Stimulated activated CD4-positive, alpha-beta T cell treated with anti-CD3 and anti-CD28 coated beads, Interleukin-2, amount 100 ng/mL, for 24 hours (primary cell): Measurements from ENCODE around the gene TEAD1.

Source experiments
- DNase-seq, 2 donors: peaks; one replicate each; pipeline ENCODE4 v3.0.0-alpha.2; 2020

TEAD1 gene

DNA sequence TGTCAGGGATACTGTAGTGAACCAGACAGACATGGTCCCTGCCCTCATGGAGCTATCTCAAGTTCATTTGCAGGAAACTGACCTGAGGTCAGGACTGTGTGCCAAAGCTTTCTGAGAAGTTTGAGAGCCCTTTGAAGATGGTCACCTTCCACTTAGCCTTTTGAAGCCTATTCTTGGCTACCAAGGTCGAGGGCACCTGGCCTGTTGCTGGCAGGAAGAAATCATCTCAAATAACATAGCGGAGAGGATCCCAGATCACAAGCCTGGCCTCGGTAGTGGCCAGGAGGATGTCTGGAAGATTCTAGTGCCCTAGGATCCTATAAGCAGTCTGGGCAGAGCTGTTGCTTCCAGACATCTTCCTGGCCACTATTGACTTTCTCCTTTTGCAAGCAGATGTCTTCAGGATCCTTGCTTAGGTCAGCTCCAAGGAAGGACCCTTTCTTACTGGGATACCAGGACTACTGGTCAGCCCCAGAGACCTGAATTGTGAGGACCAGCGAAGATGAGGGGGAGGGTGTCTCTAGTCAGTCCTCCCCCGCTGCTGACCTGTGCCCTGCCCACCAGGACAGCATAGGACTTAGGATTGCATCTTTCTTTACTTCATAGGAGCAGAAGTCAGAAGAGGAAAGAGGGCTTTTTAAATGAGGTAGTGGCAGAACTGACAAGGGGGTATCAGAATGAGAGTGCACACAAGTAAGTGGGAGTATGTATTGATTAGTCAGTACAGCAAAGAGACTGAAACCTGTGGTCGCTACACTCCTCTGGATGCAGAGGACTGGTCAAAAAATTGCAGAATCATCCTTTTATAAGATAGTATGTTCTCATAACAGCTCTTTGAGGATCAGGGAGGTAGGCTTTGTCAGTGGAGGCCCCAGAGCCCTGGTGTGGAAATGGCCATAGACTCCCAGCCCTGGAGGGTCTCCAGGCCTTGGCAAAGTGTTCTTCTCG is 94.8 kb downstream of the TEAD1 start:
- no peak for DNase-seq

DNA sequence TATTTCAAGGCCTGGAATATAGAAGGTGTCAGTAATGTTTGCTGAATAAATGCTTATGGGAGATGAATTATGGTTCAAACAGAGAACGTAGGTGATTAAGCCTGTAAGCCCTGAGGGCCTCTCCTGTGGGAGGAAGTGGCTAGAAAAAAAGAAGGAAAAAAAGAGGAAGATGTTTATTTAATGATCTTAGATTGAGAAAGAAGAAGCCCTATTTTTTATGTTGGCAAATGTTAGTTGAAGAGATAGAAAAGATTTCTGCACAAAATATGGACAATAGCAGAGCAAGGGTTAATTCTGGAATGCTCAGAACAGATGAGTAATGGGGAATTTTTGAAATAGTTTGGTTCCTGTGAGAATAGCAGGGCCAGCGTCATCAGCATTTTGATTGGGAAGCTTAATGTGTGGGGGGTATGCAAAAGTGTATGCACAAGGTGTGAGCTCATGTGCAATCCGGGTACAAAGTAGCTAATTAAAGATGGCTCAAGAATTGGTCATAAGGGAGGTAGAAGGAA is 95.7 kb downstream of the TEAD1 start:
- no peak for DNase-seq

DNA sequence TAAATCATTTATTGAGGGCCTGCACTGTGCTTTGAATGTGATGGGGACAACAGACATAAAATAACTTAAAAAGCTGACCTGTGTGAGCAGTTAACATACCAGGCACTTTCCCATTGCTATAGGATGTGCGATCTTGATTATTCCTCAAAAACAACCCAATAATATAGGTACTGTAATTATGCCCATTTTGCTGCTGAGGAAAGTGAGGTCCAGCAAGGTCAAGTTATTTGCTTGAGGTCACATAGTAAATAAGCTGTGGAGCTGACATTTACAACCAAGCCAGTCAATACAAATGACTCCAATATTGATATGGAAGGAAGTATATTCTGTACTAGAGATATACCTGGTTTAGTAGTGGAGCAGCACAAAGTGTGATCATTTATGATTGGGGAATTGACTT is 96.2 kb downstream of the TEAD1 start:
- DNase-seq = no peak

DNA sequence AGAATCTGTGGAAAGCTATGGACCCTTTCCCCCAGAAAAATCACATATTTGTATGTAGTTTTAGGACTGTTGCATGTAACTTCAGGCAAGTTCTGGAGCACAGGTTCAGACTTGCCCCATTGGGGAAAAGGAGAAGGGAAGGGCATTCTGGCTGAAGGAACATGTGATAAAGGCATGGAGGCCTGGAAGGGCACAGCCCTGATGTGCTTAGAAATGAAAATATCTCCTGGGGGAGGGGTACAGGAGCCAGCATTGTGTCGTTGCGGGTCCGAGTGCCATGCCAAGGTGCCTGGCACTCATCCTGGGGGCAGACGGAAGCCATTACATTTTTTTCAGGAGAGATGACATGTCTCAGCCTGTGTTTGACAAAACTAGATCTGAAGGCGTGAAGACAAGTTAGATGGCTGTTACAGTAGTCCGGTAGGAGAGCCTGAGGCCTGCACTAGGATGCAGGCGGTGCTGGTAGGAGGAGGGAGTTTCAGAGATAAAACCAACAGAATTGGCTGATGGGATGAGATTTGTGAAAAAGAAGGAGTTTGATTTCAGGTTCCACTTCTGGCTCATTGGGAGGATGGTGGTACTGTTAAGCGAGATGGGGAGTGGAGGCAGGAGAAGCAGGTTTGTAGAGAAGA is 96.9 kb downstream of the TEAD1 start:
- DNase-seq = no peak

DNA sequence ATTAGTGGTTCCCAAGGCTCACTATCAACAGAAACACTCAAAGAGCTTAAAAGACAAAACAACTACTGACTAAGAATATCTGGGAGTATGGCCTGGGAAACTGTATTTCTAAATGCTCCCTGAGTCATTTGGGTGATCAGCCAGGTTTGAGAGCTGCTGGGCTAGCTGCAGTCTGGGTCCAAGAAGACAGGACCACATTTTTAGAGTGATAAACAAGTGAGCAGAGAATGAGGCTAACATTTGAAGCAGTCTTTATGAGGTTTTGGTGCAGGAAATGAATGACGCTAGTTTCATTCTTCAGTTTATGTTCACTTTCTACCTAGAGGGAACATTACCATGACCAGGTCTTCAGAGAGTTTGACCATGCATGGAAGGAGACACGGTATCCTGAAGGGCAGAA is 97.7 kb downstream of the TEAD1 start:
- DNase-seq = no peak

DNA sequence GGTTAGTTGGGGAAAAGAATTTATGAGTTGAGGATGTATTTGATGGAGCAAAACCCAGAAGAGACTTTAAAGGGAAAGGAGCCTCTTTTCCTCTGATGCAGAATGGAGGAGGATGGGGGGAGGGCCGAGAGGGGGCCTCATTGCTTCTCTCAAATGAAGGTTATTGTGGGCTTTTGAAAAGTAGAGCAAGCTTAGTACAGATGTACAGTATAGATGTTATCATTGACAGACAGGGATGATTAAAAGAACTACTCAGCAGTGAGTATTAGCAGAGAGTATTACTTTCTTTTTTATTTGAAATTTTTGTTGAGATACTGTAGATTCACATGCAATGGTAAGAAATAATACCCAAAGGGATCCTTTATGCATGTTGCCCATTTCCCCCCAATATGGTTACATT is 98.1 kb downstream of the TEAD1 start:
- DNase-seq = no peak

DNA sequence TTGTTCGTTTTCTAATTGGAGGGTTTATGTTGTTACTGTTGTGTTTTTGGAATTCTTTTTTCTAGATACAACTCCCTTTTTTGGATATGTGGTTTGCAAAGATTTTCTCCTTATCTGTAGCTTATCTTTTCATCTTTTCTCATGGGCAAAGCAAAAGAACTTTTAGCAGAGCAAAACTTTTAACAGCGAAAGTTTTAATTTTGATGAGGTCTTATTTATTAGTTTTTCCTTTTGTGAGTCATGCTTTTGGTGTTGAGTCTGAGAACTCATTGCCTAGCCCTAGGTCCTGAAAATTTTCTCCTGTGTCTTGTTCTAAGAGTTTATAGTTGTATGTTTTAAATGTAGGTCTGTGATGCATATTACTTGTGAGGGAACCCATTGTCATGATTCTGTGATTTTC is 99.4 kb downstream of the TEAD1 start:
- no peak for DNase-seq

DNA sequence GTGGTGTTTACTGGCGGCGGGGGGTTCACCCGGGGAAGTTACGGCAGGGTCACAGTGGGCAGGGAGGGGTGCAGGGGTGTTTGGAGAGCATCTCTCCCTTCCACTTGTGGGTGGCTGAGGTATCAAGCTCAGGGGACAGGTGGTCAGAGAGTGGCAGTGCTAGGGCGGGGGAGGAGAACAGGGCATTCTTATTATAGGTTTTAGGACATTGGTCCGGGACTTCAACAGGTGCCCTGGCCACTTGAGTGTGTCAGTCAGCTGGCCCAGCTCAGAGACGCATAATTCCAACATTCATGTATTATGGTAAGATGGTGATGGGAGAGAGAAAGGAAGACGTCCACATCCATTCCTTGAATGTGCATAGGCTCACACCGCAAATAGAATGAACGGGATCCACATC is 101.7 kb downstream of the TEAD1 start:
- no peak for DNase-seq

DNA sequence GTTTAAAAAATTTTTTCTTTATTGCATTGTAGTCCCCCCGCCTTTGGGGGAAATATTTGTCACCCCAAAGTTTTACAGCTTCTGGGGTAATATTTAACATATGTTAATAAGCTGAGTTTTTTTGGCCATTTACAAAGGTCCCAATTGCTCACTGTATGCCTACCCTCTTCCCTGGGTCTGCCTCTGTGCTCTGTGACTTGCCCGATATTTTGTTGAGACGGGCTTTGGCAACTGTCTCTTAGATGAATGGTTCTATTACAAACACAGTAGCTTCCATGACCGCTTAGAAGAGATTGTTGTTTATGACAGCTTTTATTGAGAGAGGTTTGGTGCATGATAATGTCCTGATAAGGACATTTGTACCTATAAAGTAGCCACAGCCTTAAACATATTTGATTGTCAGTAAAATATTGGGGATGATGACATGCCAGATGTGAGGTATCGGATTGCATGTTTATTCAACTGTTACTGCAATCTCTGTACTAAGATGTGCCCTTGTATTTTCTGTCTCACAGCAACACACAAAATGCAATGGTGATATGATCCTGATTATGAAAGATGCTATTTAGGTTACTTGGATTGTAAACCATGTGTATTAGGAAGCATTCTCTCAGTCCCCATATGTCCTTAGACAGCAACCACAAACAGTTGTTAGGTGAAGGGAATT is 103.1 kb downstream of the TEAD1 start:
- DNase-seq = no peak

DNA sequence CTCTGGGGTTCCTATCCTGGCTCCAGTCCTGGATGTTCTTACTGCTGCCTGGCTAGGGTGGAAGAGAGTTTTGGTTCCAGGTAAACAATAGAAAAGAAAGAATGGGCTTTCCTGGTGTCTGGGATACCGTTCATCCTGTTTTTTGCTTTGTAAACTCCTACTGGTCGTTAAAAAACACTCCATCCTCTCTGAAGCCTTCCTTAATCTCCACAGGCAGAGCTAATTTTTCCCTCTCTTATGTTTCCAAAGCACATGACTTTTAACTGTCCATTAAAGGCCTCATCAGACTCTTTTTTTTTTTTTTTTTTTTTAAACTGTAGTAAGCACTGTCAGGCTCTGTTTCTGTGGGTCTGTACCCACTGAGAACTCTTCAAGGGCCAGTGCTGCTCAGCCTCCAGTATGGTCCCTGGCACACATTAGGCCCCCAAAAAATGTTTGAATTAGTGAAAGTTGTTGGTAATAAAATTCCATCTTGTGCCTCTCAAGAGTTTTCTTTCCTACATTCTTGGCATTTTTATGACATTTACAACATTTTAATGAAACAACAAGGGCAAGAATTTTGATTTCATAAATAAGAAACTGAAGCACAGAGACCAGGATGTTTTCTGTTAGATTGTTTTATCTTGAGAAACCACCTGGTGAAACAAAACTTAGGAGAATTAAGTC is 104.2 kb downstream of the TEAD1 start:
- DNase-seq = no peak

DNA sequence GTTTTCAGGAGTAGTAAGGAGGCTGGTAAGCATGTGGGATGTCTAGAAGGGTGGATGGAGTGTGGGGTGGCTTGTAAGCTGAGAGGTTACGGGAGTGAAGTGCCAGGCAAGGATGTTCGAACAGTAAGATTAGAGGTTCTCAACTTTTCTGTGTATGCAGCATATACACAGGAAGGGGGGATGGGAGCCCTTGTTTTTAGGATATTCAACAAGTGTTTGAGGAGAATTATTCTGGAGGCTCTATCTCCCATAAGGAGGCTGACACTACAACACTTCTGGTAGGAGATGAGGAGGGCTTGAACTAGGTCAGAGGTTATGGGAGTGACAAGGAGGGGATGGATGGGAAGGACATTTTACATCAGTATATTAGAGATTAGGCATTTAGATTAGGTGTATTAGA is 109.5 kb downstream of the TEAD1 start:
- no peak for DNase-seq

DNA sequence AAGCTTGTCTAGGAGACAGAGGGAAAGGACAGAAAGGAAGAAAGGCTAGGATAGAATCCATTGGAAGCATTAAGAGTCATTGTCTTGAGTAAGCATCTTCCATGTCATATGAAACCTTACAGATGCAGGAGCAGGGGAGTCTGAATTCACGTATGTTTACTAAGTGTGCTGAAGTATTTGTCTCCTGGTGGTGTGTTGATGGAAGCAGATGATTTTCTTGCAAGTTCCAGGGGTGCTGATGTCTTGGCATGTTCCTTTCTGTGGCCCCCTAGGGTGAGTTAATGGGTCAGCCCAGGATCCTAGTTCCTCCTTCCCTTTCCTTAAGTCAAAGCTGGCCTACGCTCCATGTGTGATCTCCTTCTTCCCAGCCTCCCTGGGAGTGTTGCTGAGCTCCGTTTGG is 110.2 kb downstream of the TEAD1 start:
- DNase-seq = no peak

DNA sequence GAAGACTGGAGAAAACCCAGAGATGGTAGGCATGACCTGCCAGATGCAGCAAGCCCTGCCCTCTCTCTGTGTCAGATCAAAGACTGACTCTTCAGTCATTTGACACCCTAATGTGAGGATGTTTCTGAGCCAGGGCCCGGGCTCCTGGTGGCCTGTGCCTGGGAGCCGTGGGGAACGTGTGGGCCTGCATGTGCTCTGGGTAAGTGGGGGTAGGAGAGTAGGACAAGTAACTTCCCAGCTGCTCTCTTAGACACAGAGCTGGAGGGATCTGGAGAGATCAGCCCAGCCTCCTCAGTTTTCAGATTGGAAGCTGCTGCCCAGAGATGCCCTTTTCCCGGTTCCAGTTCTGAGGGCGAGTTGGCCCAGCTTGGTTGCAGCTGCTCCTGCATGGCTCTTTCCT is 110.8 kb downstream of the TEAD1 start:
- no peak for DNase-seq

DNA sequence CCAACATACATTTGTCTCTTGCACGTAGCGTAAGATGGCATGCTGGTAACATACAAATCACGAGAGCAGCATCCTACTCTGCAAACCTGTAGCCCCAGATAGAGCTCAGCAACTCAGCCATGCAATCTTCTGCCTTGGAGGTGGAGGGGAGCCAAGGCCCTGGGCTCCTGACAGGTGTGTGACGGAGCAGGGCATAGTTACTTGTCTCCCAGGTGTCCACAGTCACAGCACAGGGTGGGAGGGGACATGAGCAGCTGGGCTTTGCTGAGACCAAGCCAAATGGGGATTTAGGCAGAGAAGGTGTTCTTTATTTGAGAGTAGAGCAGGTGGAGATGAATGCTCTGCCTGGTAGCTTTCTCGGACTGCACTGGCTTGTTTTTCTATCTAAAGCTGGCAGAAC is 111.7 kb downstream of the TEAD1 start:
- no peak for DNase-seq

DNA sequence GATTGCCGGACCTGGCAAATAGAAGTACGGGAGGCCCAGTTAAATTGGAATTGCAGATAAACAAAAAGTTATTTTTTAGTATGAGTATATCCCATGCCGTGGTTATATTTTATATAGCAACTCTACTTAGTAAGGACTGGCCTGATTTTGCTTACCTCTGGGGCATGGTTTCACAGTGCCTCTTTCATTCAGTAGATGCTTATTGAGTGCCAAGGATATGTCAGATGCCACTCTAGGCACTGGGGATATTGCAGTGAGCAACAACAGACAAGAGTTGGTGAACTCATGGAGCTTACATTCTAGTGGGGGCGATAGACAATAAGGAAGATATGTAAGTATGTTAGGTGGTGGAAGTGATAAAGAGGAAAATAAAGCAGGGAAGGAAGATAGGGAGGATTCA is 112.2 kb downstream of the TEAD1 start:
- no peak for DNase-seq

DNA sequence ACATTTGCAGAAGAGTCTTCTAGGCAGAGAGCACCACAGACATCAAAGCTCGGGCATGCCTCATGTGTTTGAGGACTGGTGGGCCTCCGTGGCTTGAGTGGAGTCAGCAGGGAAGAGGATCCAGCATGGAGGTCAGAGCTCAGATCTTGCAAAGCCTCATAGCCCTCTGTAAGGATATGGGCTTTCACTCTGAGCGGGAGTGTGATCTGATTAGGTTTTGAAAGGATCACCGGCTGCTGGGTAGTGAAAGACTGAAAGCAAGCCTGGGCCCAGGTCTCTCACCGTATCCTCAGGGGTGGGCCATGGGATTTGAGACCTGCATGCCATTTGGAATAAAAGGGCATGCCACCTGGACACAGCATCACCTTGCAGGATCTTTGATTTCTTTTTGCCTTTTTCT is 112.7 kb downstream of the TEAD1 start:
- DNase-seq = no peak

DNA sequence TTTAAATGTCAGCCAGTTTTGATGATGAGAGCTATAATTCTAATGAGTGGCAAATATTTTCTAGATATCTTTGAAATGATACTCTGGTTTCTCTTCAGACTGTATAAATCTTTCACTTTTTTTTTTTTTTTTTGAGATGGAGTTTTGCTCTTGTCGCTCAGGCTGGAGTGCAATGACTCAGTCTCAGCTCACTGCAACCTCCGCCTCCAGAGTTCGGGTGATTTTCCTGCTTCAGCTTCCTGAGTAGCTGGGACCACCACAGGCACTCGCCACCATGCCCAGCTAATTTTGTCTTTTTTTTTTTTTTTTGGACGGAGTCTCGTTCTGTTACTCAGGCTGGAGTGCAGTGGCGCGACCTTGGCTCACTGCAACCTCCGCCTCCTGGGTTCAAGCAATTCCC is 113.6 kb downstream of the TEAD1 start:
- no peak for DNase-seq

DNA sequence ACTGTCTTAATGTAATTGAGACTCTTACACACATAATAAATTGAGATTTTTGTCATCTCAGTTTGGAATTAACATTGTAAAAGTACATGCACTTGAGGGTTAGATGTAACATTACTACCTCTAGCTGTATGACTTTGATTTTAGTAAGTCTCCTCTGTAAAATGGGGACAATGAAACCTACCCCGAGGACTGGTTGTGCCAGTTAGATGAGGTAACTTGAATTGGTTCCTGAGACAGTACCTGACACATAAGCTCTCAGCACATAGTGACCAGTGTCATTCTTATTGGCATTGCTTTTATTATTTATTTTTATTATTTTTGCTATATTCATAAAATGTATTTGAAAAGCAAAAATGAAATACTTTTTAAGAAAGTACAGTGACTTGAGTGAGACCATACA is 114.8 kb downstream of the TEAD1 start:
- no peak for DNase-seq

DNA sequence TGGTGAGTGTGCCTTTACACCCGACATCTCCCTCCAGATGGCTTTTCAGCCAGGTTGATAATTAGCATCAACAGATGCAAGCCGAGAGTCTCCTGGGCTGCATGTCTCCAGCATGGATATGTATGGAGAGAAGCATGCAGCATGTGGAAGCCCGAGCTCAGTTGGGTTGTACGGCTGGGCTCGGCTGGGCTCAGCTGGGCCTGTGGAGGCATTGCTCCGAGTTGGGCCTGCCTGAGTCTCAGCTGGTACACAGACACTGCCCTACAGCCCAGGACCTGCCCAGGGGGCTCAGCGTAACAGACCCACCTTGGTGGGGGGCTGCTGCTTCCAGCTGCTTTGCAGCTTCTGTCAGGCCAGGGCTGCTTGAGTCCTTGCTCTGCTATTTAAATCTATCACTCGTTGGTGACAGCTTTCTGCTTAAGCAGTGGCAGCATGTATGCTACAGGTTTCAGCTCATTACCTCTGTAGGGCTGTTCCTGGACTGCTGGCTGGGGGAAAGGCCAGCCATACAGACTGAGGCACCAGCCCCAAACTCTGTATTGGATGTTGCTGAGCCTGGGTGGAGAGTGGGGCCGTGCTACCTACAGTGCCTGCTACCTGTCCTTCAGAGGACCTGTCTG is 115.5 kb downstream of the TEAD1 start:
- DNase-seq = no peak

DNA sequence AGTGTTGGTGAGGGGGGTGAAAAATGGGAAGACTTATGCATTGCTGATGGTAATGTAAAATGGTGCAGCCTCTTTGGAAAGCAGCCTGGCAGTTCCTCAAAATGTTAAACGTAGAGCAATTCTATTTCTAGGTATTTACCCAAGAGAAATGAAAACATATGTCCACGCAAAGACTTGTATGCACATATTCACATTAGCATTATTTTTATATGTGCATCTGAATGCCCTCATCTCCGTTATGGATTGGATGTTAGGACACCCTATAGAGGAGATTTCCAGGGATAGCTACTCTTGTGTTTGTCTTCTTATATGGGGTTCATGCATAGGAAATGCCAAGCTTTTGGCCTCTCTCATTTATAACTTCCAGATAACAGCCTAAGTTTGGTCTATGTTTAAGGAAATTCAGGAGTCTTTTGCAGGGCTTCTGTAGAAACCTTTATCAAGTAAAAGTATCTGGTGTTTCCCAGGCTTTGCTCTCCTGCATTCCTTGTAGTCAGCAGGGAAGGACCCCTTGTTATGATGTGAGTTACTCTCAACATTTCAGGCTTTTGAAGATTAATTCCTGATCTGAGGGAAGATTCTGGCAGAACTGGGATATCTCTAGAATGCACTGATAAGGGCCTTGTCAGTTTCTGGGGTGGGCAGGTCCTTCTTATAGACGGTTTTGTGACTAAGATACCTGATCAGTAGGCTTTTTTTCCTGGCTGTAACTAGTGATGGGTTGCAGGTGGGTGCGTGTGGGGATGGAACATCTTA is 116.8 kb downstream of the TEAD1 start:
- DNase-seq = no peak

DNA sequence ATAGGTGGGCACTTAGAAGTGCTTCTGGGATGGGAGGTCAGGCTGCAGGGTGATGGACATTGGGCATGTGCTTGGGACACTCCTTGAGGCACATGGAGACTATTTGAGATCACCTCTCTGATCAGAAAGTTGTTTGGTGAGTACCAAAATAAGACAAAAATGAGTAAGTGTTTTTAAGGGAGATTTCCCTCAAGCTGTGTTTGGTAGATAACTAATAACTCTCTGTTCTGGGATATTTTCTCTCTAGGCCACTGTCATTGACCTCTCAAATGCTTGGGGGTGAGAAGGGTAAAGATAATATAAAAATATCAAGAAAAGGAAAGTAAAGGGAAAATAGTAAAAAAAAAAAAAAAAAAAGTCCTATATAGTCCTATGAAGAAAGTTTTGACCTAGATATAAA is 117.8 kb downstream of the TEAD1 start:
- DNase-seq = no peak

DNA sequence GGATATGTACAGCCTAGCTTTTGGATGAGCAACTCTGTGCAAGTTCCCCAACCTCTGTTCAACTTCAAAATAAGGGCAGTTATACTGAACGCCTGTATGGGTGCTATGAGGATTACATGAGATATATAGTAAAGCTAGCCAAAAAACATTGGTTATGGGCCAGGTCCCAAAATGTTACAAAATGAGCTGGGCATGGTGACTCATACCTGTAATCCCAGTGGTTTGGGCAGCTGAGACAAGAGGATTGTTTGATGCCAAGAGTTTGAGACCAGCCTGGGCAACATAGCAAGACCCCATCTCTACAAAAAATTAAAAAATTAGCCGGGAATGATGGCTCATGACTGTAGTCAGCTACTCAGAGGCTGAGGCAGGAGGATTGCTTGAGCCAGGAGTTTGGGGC is 118.4 kb downstream of the TEAD1 start:
- no peak for DNase-seq
